ENCODE results near the gene MED9. TPM values are rescaled to one million over a fixed set of nuclear protein-coding genes. Genes with fewer than 3 reads are reported as not detected.

The MED9 gene
- total RNA-seq, 4 donors from 2014 or later = 6.5 to 16.6 (median 13.5) TPM

DNA sequence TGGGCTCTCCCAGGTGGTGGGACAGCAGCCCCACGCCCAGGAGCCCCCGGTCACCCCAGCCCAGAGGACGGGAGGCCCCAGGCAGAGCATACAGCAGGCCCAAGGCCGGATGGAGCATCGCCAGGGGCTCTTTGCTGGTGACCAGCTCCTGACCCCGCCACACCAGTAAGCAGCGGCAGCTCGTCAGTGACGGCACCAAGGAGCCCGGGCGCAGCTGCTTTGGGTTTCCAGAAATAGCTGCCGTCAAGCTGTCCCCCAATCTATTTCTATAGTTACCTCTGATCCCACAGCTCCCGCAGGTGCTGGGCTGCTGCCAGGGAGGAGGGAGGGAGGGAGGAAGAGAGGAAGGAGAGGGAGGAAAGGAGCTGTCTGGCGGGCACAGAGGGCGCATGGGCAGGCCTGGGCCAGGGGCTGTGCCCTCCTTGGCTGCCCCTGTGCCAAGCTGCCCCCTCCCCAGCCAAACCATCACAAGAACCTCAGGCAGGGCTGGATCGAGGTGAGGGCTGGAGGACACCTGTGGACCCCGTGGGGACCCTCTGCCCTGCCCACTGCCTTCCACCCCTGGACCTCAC is 30.2 kb downstream of the MED9 start:
- TF ChIP-seq, protein P1, sequence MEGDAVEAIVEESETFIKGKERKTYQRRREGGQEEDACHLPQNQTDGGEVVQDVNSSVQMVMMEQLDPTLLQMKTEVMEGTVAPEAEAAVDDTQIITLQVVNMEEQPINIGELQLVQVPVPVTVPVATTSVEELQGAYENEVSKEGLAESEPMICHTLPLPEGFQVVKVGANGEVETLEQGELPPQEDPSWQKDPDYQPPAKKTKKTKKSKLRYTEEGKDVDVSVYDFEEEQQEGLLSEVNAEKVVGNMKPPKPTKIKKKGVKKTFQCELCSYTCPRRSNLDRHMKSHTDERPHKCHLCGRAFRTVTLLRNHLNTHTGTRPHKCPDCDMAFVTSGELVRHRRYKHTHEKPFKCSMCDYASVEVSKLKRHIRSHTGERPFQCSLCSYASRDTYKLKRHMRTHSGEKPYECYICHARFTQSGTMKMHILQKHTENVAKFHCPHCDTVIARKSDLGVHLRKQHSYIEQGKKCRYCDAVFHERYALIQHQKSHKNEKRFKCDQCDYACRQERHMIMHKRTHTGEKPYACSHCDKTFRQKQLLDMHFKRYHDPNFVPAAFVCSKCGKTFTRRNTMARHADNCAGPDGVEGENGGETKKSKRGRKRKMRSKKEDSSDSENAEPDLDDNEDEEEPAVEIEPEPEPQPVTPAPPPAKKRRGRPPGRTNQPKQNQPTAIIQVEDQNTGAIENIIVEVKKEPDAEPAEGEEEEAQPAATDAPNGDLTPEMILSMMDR (IDR thresholded peaks at IDR 0.05; ENCODE audit: low read depth) = no peak

DNA sequence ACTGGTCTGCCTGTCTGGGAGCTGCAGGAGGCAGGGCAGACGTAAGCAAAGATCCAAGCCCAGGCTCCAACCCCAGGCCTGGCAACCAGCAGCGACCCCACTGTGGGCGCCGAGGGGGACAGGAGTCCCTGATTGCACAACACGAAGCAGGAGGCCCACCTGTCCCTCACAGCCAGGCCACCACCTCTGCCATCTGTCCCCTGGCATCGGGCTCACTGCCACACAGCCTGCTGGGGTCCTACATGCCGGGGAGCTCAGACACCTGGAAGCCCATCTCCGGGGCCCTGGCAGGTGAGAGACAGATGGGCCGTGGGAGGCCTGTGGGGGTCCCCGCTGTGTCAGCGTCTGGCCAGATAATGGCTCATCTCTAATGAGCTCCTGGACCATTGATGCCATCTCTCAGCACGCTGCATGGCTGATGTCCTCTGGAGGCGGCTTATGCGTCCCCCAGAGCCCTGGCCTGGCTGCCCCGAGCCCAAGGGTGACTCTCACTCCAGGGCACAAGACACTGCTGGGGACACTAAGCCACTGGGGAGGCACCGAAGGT is 30.7 kb downstream of the MED9 start:
- TF ChIP-seq, protein P1 (IDR thresholded peaks at IDR 0.05; ENCODE audit: low read depth) = no peak

DNA sequence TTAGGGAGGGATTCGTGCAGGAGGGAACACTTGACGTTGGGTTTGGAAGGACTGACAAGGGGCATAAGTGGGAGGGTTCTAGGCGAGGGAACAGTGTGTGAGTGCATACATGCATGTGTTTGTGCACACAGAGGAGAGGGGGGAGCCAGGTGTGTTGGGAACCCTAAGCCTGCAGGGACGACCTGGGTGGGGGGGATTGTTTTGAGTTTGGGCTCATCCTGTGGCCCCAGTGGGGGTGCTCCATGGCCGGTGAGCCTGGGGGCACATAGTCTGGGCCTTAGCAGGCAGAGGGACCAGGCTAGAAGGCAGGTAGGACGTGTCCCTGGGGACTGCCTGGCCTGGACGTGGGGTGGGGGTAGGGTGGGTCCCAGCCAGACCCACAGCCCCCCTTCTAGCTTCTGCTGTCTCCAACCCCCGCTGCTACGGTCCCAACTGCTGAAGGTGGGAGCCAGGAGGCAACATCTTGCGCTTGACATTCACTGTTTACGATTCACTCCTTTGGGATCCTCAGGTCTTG is 31.3 kb downstream of the MED9 start:
- TF ChIP-seq, protein P1 (IDR thresholded peaks at IDR 0.05; ENCODE audit: low read depth) = no peak

DNA sequence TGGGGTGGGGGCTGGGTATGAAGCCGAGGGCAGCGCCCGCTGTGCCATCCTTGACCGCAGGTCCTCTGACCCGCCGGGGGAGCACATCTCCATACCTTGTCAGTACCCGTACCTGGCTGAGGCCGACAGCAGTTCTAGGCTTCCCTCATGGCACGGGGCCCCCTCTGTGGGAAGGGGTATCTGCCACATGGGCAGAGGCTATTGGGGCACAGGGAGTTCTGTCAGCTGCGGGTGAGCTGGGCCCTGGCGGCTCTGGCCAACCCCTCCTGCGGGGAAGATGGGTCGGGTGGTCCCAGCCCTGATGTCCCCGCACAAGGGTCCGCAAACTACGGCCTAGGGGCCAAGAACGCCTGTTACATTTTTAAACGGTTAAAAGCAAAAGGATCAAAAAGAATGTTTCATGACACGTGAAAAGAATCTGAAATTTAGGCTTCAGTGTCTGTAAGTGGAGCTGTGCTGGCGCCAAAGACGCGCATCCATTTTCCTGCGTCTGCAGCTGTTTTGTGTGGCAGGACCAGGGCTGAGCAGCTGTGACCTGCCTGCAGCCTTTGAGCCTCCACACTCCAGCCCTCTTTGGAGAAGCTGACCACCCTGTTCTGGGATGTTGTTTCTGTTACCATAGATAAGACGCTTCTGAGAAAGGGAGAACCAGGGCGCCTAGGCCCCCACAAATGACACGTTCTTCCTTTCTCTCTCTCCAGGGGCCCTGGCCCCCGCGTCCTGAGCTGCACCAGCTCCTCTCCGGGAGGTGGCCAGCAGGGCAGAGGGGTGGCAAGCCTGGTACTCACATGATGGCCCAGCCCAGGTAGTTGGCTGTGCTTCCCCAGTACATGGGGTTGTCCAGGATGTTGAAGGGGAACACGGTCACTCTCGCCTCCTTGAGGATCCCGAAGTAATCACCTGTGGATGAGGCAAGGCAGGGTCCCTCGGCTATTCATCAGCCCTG is 32.1 kb downstream of the MED9 start:
- TF ChIP-seq, protein P1 (IDR thresholded peaks at IDR 0.05; ENCODE audit: low read depth) = no peak

DNA sequence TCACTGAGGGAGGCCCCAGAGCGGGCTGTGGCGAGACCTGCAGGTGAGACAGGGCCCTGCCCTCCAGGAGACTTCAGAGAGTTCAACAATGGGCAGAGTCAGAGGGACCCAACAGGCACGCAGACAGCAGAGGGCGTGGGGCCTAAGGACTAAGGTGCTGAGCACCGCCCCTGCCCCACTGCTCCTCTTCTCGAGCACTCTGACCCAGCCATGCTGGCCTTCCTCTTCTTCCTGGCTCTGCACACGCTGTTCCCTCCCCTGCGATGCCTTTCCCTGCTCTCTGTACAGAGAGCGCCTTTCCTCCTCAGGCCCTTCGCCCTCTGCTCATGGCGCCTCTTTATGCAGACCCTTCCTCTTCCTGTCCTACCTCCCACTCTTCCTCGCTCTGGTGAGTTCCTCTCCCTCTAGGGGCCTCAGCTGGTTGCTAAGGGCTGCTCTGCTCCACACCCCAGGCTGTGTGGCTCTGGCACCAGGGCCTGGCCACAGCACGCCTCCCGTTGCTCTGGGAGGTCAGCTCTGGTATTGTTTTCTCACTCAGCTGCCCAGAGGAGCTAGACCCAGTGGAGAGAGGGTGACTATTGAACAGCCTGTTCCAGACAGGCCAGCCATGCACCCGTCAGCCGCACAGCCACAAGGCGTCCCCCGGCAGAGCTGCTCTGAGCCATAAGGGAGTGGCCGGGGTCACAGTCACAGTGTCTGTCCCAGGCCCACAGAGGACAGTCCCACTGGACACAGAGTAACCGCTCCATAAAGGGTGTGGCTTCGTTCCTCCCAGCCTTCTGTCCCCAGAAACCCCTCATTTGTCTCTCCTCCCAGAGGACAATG is 33.0 kb downstream of the MED9 start:
- TF ChIP-seq, protein P1 (IDR thresholded peaks at IDR 0.05; ENCODE audit: low read depth) = no peak

DNA sequence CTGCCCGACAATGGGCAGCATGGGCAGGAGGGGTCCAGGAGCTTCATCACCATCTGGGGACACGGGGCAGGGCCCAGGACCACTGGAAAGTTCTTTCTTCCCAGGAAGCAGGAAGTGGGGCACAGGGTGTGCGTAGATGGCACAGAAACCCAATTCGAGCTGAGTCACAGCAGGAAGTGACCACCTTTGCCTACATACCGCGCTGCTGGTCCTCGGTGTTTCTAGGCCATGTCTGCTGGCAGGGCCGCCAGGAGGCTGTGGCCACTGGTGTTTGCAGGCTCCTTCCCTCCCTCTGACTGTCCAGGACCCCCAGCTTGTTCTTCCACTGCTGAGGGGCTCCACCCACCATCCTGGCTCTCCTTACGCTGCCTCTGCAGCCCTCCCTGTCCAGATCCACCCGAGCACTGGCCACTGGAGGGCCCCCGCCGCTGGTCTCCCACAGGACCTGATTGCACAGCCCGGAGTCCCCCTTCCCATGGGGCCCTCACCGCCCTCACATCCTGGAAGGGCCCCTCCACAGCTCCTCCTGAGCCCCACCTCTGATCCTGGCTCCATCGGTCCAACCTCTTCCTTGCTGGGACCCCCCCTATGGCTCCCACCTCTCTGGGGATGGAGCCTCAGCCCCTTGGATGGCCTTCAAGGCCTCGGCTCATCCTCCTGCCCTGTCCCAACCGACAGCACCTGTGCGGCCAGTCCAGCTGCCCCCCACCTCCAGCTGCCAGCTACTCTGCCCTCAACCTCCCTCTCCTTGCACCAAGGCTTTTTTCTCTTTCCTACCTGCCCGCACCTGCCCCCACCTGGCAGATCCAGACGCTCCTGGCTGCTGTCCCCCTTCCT is 33.9 kb downstream of the MED9 start:
- TF ChIP-seq, protein P1 (IDR thresholded peaks at IDR 0.05; ENCODE audit: low read depth) = no peak

Measured in subcutaneous adipose tissue (tissue), 4 donors.